IMR-90 (cell line): ENCODE measurements around the gene HEPHL1. TPM values are rescaled to one million over a fixed set of nuclear protein-coding genes. Genes with fewer than 3 reads are reported as not detected.
A peak's percentile ranks its signal among the peaks of the same experiment; 100 is the strongest.

ENCODE experiments used
- ATAC-seq: fragments of 200-7000 bp; cut with Tn5 transposase; 2 replicates; pipeline ENCODE4 v1.9.1; 2020; ENCODE audit warnings: low read depth, mild to moderate bottlenecking, moderate library complexity
- BruUV-seq: library from RNA; stranded (reverse); fragments of 400-500 nt; replicated peaks from 2 replicates; lab custom pipeline; 2021; lab: Mats Ljungman, UMichigan
- CTCF ChIA-PET: fragments of 300-600 bp; formaldehyde crosslinking; extraction: SDS; loops from one replicate; lab custom pipeline; 2021; ENCODE audit warnings: antibody characterized with exemption; lab: Yijun Ruan, JAX
- POLR2A ChIA-PET: fragments of 300-600 bp; sonication (Branson Sonifier 250); formaldehyde crosslinking; loops from one replicate; lab custom pipeline; 2022; ENCODE audit warnings: antibody characterized with exemption; ENCODE audit not compliant: unreplicated experiment; lab: Charles Lee
- DNase-seq: peaks from one replicate; pipeline ENCODE4 v3.0.0; 2013
- H2AFZ ChIP-seq: replicated peaks from 2 replicates; pipeline ENCODE3; 2013; ENCODE audit warnings: low read length, mild to moderate bottlenecking; ENCODE audit not compliant: poor library complexity
- H2AK5ac ChIP-seq: 2 replicates; pipeline ENCODE4 v1.6.1; 2013; ENCODE audit warnings: low read depth, low read length, inconsistent platforms
- H2AK9ac ChIP-seq: replicated peaks from 2 replicates; pipeline ENCODE3; 2013; ENCODE audit warnings: mild to moderate bottlenecking, low read depth, low read length, moderate library complexity; ENCODE audit not compliant: poor library complexity
- H2BK120ac ChIP-seq: 2 replicates; pipeline ENCODE4 v1.6.1; 2013; ENCODE audit warnings: low read depth, low read length, inconsistent platforms
- H2BK15ac ChIP-seq: 3 replicates; pipeline ENCODE4 v1.6.1; 2013; ENCODE audit warnings: low read depth, low read length, inconsistent platforms
- H2BK20ac ChIP-seq: 2 replicates; pipeline ENCODE4 v1.6.1; 2013; ENCODE audit warnings: low read depth, mild to moderate bottlenecking, inconsistent platforms, low read length, moderate library complexity
- H2BK5ac ChIP-seq: 2 replicates; pipeline ENCODE4 v1.6.1; 2013; ENCODE audit warnings: mild to moderate bottlenecking, low read depth, low read length, inconsistent platforms; ENCODE audit not compliant: poor library complexity, severe bottlenecking
- H3K14ac ChIP-seq: replicated peaks from 2 replicates; pipeline ENCODE4 v1.6.1; 2013; ENCODE audit warnings: low read depth, low read length, inconsistent platforms
- H3K18ac ChIP-seq: 2 replicates; pipeline ENCODE4 v1.6.1; 2013; ENCODE audit warnings: low read depth, low read length, control low read depth
- H3K23ac ChIP-seq: 2 replicates; pipeline ENCODE4 v1.6.1; 2013; ENCODE audit warnings: low read depth, low read length, inconsistent platforms
- H3K27ac ChIP-seq: 2 replicates; pipeline ENCODE4 v1.5.1; 2013; ENCODE audit warnings: mild to moderate bottlenecking, control low read depth, low read length; ENCODE audit not compliant: insufficient read depth
- H3K27me3 ChIP-seq: 2 replicates; pipeline ENCODE4 v1.6.1; 2013; ENCODE audit warnings: low read length; ENCODE audit not compliant: control insufficient read depth, insufficient read depth
- H3K36me3 ChIP-seq: 2 replicates; pipeline ENCODE4 v1.6.1; 2013; ENCODE audit warnings: low read length, mixed read lengths; ENCODE audit not compliant: control insufficient read depth, insufficient read depth
- H3K4ac ChIP-seq: 2 replicates; pipeline ENCODE4 v1.6.1; 2013; ENCODE audit warnings: low read depth, low read length, inconsistent platforms
- H3K4me1 ChIP-seq: 2 replicates; pipeline ENCODE4 v1.6.1; 2013; ENCODE audit warnings: low read length, mixed read lengths; ENCODE audit not compliant: control insufficient read depth, insufficient read depth
- H3K4me2 ChIP-seq: 2 replicates; pipeline ENCODE4 v1.6.1; 2013; ENCODE audit warnings: low read depth, mild to moderate bottlenecking, control low read depth, low read length, moderate library complexity
- H3K4me3 ChIP-seq: 2 replicates; pipeline ENCODE4 v1.5.1; 2013; ENCODE audit warnings: low read depth, mild to moderate bottlenecking, control low read depth, low read length, moderate library complexity; ENCODE audit not compliant: insufficient read depth
- H3K56ac ChIP-seq: 2 replicates; pipeline ENCODE4 v1.6.1; 2013; ENCODE audit warnings: low read length, inconsistent platforms; ENCODE audit not compliant: insufficient read depth; ENCODE audit errors: extremely low read depth
- H3K79me1 ChIP-seq, 2 experiments: 2 replicates each; pipeline ENCODE4 v1.6.1; 2013; ENCODE audit warnings: low read length in 2 of 2, inconsistent platforms in 1 of 2, low read depth in 1 of 2
- H3K9ac ChIP-seq: 2 replicates; pipeline ENCODE4 v1.6.1; 2013; ENCODE audit warnings: low read depth, low read length, control low read depth
- H3K9me1 ChIP-seq: 2 replicates; pipeline ENCODE4 v1.6.1; 2013; ENCODE audit warnings: low read length, inconsistent platforms; ENCODE audit not compliant: insufficient read depth
- H3K9me3 ChIP-seq: 2 replicates; pipeline ENCODE4 v1.6.1; 2013; ENCODE audit warnings: low read length; ENCODE audit not compliant: control insufficient read depth, insufficient read depth
- H4K20me1 ChIP-seq: 2 replicates; pipeline ENCODE4 v1.6.1; 2013; ENCODE audit warnings: low read length, inconsistent platforms; ENCODE audit not compliant: insufficient read depth
- H4K5ac ChIP-seq: 2 replicates; pipeline ENCODE4 v1.6.1; 2013; ENCODE audit warnings: mild to moderate bottlenecking, low read depth, low read length, control low read depth
- H4K8ac ChIP-seq, 2 experiments: 2 replicates each; pipeline ENCODE4 v1.6.1; 2013; ENCODE audit warnings: low read depth in 2 of 2, low read length in 2 of 2, control low read depth in 1 of 2, inconsistent platforms in 1 of 2
- H4K91ac ChIP-seq: 2 replicates; pipeline ENCODE4 v1.6.1; 2013; ENCODE audit warnings: low read depth, low read length, inconsistent platforms; ENCODE audit not compliant: insufficient read depth
- CHD1 ChIP-seq: IDR thresholded peaks from 2 replicates; pipeline ENCODE4 v1.6.1; 2012; ENCODE audit warnings: low read depth, low read length, improper control_type of control experiment
- ELK1 ChIP-seq: fragments of 150-350 bp; IDR thresholded peaks from 2 replicates; pipeline ENCODE4 v1.6.1; 2016; ENCODE audit warnings: low read depth, mild to moderate bottlenecking, low read length, moderate library complexity, borderline replicate concordance
- FOS ChIP-seq: fragments of 150-350 bp; IDR thresholded peaks from 2 replicates; pipeline ENCODE4 v1.6.1; 2016; ENCODE audit warnings: low read depth, low read length
- MAFK ChIP-seq: IDR thresholded peaks from 2 replicates; pipeline ENCODE4 v1.6.1; 2012; ENCODE audit warnings: low read depth, low read length, improper control_type of control experiment
- MAZ ChIP-seq: IDR thresholded peaks from 2 replicates; pipeline ENCODE4 v1.6.1; 2012; ENCODE audit warnings: low read depth, mild to moderate bottlenecking, low read length, improper control_type of control experiment, moderate library complexity, borderline replicate concordance
- MXI1 ChIP-seq: IDR thresholded peaks from 2 replicates; pipeline ENCODE4 v1.6.1; 2012; ENCODE audit warnings: low read depth, mild to moderate bottlenecking, low read length, moderate library complexity, borderline replicate concordance
- NFE2L2 ChIP-seq: fragments of 150-350 bp; IDR thresholded peaks from 2 replicates; pipeline ENCODE4 v1.6.1; 2016; ENCODE audit warnings: low read depth, mild to moderate bottlenecking, low read length
- POLR2A ChIP-seq: IDR thresholded peaks from 2 replicates; pipeline ENCODE4 v1.6.1; 2012; ENCODE audit warnings: mild to moderate bottlenecking, low read depth, low read length
- RCOR1 ChIP-seq: IDR thresholded peaks from 2 replicates; pipeline ENCODE4 v1.6.1; 2012; ENCODE audit warnings: mild to moderate bottlenecking, low read length, improper control_type of control experiment; ENCODE audit not compliant: insufficient replicate concordance
- RFX5 ChIP-seq: IDR thresholded peaks from 2 replicates; pipeline ENCODE4 v1.8.0; 2012; ENCODE audit warnings: low read depth, mild to moderate bottlenecking, low read length, moderate library complexity
- SMC3 ChIP-seq: fragments of 150-350 bp; IDR thresholded peaks from 2 replicates; pipeline ENCODE4 v1.6.1; 2016; ENCODE audit warnings: low read depth, mild to moderate bottlenecking, antibody characterized with exemption, low read length, moderate library complexity
- WGBS, 2 experiments: methylation state at CpG; one replicate each; pipeline versions ENCODE4 v1.1.5 to v1.1.7; 2013; ENCODE audit warnings: missing lambda C conversion rate in 2 of 2; ENCODE audit not compliant: insufficient read length in 1 of 2; ENCODE audit errors: extremely low coverage in 2 of 2; 5-methylcytosine and 5-hydroxymethylcytosine counted together
- dilution Hi-C: fragments of 300-500 bp; cut with HindIII; formaldehyde crosslinking; loops from one replicate; pipeline ENCODE4 v1.14.3; 2018; ENCODE audit warnings: low sequenced_read_pairs; ENCODE audit not compliant: unreplicated experiment
- in situ Hi-C: fragments of 300-500 bp; cut with MboI; formaldehyde crosslinking; loops from 3 replicates; pipeline ENCODE4 v1.14.3; 2019; ENCODE audit warnings: low sequenced_read_pairs, inconsistent platforms, mixed read lengths
- intact Hi-C: fragments of 100-400 bp; cut with micrococcal nuclease; formaldehyde crosslinking; loops from 2 replicates; pipeline ENCODE4 v1.10.0; 2022
- polyA plus RNA-seq, 3 experiments: library from polyadenylated mRNA; depleted of rRNA; stranded (reverse); fragments of >200 nt; gene quantifications; 2 replicates each; pipeline ENCODE4 v1.2.3, GENCODE V29; 2012; ENCODE audit warnings: low replicate concordance in 1 of 3
- total RNA-seq: library from RNA; depleted of rRNA; stranded (reverse); fragments of >200 nt; gene quantifications from 2 replicates; pipeline ENCODE4 v1.2.3, GENCODE V29; 2012
- TF ChIP-seq, protein P1 (sequence below): fragments of 150-350 bp; IDR thresholded peaks from 2 replicates; pipeline ENCODE4 v1.6.1; 2017; ENCODE audit warnings: mild to moderate bottlenecking, antibody characterized with exemption, low read length, low read depth
- TF ChIP-seq, protein P2 (sequence below): conservative IDR thresholded peaks from 2 replicates; pipeline ENCODE4 v1.5.1; 2012; ENCODE audit warnings: mild to moderate bottlenecking, low read depth, low read length, improper control_type of control experiment

Gene HEPHL1
- total and polyA plus RNA-seq, 2 of the 4 experiments (the other 2 are of a cell fraction), result under 0.01 to 0.02 TPM

GRCh38 chr11:94112206-94112953 is 91.2 kb downstream of the HEPHL1 start:
- Histone ChIP-seq H3K4ac (no peak overlapping the region), H3K27ac (no peak overlapping the region), H3K4me1 (no peaks in the 10 kb centered on the region; the same call in 1 of the 2 replicates), H4K8ac (no peak overlapping the region), H3K36me3 (no peaks in the 10 kb centered on the region), H2BK120ac (no peak overlapping the region), H3K9me3 (no peaks in the 10 kb centered on the region), H3K9ac (no peak overlapping the region), H3K9me1 (peaks cover 4% of the 10 kb centered on the region), H3K4me2 (no peak overlapping the region), H2AK9ac (no peak overlapping the region), H4K20me1 (no peaks in the 10 kb centered on the region), H3K79me1 (peaks cover 0 to 3% of the 10 kb centered on the region in 2 experiments; a peak in 1 of 4 replicates), H2BK20ac (no peak overlapping the region), H2AFZ (no peak overlapping the region), H3K56ac (no peak overlapping the region), H4K91ac (no peak overlapping the region), H3K27me3 (peaks cover 2% of the 10 kb centered on the region; the same call in 1 of the 2 replicates), H4K5ac (no peak overlapping the region), H3K4me3 (no peak overlapping the region), H2AK5ac (no peak overlapping the region), H2BK5ac (no peak overlapping the region), H3K23ac (no peak overlapping the region), H3K14ac (no peak overlapping the region), H2BK15ac (no peak overlapping the region), H3K18ac (peak overlapping the region; percentile 54; the same call in 1 of the 2 replicates)
- ChIA-PET CTCF (no interaction called here), POLR2A (no interaction called here)
- BruUV-seq, result no TSS peak
- TF ChIP-seq, protein P1, sequence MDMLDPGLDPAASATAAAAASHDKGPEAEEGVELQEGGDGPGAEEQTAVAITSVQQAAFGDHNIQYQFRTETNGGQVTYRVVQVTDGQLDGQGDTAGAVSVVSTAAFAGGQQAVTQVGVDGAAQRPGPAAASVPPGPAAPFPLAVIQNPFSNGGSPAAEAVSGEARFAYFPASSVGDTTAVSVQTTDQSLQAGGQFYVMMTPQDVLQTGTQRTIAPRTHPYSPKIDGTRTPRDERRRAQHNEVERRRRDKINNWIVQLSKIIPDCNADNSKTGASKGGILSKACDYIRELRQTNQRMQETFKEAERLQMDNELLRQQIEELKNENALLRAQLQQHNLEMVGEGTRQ, result no peak
- TF ChIP-seq MAFK (no peak), MAZ (no peak), RFX5 (no peak), ELK1 (no peak), RCOR1 (no peak), CHD1 (no peak), POLR2A (no peak), SMC3 (no peak), FOS (no peak), MXI1 (no peak), NFE2L2 (no peak)
- TF ChIP-seq, protein P2, sequence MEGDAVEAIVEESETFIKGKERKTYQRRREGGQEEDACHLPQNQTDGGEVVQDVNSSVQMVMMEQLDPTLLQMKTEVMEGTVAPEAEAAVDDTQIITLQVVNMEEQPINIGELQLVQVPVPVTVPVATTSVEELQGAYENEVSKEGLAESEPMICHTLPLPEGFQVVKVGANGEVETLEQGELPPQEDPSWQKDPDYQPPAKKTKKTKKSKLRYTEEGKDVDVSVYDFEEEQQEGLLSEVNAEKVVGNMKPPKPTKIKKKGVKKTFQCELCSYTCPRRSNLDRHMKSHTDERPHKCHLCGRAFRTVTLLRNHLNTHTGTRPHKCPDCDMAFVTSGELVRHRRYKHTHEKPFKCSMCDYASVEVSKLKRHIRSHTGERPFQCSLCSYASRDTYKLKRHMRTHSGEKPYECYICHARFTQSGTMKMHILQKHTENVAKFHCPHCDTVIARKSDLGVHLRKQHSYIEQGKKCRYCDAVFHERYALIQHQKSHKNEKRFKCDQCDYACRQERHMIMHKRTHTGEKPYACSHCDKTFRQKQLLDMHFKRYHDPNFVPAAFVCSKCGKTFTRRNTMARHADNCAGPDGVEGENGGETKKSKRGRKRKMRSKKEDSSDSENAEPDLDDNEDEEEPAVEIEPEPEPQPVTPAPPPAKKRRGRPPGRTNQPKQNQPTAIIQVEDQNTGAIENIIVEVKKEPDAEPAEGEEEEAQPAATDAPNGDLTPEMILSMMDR, result no peak
- ATAC-seq (0 out of 2 replicates have a peak, but pooled peaks have one; percentile 21), DNase-seq (no peak)
- dilution Hi-C loops, result no loop called here
- WGBS, 2 experiments, result no CpG with 5 or more reads among the region's 1 CpG
- in situ Hi-C loops, result no loop called here
- intact Hi-C loops, result no loop called here
